GM19463 (cell line): ENCODE measurements around the gene SZT2.
"Not testable (repeated sequence)": the region's sequence is repeated elsewhere in the genome, so short reads cannot be mapped to it uniquely, and the experiment has no call there.

Source experiments
- ATAC-seq: cut with Tn5 transposase; IDR thresholded peaks from one replicate; pipeline ENCODE4 v1.9.1; 2021; ENCODE audit warnings: mild to moderate bottlenecking, moderate library complexity; ENCODE audit not compliant: unreplicated experiment

The SZT2 gene

DNA sequence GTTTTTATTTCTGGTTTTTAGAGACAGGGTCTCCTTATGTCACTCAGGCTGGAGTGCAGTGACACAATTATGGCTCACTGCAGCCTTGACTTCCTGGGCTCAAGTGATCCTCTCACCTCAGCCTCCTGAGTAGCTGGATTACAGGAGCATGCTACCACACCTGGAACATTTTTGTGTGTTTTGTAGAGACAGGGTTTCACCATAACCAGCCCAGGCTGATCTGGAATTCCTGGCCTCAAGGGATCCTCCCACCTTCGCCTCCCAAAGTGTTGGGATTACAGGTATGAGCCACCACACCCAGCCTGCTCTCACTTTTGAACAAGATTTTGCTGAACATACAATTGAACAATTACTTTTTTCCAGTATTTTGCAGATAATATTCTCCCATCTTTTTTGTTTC lies 88.0 kb downstream of the SZT2 start:
- ATAC-seq = no peak

DNA sequence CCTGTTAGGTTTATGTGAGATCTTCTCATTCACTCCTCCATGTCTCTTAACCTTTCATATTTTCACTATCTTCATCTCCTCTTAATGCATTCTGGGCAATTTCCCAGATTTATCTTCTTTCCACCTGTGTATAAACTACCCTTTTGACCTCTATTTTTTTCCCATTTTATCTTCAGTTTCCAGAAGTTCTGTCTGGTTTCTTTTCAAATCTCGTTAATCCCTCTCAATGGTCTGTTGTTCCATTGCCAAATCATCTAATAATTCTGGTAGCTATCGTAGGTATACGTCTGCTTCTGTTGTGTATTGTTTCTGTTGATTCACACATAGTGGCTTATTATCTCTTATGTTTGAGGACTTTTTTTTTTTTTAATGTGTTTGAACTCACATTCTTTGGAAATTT lies 89.7 kb downstream of the SZT2 start:
- no peak for ATAC-seq

DNA sequence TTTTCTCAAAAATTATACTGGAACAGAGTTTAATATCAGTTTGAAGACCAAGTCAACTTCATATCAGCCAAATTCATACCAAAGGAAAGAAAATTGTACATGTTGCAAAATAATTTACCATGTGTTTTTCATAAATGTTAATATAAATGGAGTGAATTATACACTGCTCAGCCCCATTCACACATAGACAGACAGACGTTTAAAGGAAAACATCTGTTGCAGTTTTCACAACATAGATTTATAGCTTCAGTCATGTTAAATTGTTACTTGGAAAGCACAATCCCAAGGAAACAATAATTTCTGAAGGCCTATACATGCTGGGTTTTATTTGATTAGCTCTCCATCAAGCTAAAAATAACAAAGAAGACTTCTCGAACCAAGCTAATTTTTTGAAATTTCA lies 91.8 kb downstream of the SZT2 start:
- ATAC-seq = no peak

DNA sequence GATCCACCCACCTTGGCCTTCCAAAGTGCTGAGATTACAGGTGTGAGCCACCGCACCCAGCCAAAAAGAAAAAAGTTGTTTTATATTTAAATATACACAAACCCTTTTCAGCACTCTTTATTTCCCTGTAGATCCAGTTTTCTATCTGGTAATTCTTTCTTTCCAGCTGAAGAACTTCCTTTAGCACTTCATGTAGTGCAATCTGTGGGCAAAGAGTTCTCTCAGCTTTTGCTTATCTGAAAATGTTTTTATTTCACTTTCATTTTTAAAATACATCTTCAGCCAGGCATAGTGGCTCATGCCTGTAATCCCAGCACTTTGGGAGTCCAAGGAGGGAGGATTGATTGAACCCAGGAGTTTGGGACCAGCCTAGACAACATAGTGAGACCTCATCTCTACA lies 92.5 kb downstream of the SZT2 start:
- ATAC-seq = no peak

DNA sequence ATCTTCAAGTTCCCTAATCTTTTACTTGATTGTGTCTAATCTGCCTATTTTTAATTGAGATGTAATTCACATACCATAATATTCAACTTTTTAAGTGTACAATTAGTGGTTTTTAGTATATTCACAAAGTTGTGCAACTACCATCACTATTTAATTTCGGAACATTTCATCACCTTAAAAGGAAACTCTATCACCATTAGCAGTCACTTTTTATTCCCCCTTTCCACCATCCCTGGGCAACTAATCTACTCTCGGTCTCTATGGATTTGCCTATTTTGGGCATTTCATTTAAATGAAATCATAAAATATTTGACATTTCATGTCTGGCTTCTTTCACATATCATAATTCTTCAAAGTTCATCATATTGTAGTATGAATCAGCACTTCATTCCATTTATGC lies 94.7 kb downstream of the SZT2 start:
- ATAC-seq = no peak

DNA sequence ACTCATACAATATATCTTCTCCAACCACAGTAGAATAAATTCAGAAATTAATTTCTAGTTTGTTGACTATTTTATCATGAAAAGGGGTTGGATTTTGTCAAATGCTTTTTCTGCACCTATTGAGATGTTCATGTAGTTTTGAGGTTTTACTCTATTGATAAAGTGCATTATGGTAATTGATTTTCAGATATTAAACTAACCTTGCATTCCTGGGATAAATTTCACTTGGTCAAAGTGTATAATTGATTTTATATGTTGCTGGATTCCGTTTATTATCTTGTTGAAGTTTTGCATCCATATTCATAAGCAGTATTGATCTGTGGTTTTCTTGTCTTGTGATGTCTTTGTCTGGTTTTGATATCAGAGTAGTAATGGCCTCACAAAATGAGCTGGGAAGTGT lies 98.5 kb downstream of the SZT2 start:
- no peak for ATAC-seq

DNA sequence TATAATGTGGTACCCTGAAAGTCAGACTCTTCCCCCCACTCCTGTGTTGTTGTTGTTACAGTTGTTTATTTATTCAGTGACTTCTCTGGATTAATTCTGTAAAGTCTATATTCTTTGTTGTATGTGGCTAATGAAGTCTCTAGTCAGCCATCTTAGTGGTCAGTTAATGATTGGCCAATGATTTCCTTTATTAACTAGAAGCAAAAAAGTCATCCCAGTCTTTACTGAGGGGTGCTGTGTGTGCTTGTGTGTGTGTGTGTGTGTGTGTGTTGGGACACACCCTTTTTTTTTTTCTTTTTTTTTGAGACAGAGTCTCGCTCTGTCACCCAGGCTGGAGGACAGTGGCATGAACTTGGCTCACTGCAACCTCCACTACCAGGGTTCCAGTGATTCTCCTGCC lies 101.4 kb downstream of the SZT2 start:
- no peak for ATAC-seq

DNA sequence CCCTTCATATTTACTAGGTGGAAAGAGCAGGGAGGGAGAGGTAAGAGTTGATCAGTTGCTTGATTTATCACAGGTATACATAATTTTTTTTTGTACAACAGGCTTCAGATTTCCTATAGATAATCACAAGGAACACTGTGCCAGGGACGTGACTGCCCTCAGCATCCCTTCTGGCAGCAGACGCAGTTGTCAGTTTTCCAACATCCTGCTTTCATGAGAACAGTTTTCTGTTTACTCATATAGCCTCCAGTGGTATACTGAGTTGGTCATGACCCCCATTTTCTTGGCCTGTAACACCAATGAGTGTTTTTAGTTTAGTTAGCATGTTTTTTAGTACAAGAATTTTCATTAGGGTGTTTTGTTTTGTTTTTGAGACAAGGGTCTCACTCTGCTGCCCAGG lies 103.1 kb downstream of the SZT2 start:
- ATAC-seq = no peak

DNA sequence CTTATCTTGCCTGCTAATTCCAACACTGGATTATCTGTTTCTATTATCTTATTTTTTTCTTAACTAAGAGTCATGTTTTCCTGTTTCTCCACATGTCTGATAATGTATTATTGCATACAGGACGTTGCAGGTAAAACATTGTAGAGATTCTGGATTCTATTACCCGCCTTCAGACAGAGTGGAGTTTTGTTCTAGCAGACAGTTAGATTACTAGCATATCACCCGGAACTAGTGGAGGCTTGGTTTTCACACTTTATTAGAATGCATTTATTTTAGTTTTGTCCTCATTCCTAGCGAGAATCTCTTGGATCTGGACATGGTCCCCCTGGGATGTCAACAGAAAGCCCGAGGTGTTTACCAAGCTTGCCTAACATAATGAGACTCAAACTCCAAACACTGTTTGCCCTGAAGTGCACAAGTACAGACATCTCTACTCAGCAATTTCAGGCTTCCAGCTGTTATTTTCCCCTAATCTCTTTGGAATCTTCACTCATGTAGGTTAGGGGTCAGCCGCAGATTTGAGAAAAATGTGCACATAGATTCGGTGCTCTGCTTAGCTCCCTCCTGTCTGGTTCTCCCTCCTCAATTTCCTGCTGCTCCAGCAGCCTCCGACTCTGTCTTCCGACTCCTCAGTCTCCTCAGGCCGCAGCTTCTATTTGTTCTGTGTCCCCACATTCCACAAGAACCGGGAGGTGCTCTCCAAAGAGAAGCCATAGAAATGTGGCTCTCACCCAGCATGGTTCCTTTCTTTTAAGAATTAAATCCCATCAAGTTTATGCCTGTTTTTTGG lies 104.2 kb downstream of the SZT2 start:
- no peak for ATAC-seq

DNA sequence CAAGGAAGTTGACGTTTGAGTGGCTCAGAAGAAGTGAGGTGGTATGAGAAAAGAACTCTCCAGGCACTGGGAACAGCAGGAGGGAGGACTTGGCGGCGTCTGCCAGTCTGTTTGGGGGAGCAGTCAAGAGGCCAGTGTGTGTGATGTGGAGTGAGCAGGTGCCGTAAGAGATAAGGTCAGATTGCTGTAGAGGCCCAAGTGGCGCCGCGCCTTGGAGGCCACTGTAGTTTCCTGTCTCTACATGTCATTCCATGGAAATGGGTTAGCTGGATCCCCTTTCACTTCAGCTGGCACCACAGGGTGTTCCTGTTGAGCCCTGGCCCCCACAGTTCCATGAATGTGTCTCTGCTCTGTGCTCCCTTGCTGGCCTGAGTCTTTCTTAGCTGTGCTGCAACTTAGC lies 105.5 kb downstream of the SZT2 start:
- no peak for ATAC-seq

DNA sequence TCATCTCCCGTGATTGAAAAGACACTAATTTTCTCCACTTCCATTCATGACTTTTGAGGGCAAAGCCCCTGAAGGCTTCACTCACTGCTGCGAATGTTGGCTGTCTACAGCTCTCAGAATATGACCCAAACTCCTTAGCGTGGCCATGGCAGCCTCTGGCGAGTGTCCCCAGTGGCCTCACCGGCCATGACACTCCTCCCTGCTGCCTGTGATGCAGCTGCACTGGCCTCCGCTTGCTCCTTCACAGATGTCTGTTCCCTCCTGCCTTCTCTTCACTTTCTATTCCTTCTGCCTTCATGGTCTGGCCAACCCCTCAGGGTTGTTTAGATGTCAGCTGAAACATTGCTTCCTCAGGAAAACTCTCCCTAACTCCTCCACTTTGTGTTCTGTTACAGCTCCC lies 110.2 kb downstream of the SZT2 start:
- no peak for ATAC-seq

DNA sequence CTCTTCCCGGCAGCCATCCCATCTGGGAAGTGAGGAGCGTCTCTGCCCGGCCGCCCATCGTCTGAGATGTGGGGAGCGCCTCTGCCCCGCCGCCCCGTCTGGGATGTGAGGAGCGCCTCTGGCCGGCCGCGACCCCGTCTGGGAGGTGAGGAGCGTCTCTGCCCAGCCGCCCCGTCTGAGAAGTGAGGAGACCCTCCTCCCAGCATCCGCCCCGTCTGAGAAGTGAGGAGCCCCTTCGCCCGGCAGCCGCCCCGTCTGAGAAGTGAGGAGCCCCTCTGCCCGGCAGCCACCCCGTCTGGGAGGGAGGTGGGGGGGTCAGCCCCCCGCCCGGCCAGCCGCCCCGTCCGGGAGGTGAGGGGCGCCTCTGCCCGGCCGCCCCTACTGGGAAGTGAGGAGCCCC lies 112.1 kb downstream of the SZT2 start:
- ATAC-seq = not testable (repeated sequence)

DNA sequence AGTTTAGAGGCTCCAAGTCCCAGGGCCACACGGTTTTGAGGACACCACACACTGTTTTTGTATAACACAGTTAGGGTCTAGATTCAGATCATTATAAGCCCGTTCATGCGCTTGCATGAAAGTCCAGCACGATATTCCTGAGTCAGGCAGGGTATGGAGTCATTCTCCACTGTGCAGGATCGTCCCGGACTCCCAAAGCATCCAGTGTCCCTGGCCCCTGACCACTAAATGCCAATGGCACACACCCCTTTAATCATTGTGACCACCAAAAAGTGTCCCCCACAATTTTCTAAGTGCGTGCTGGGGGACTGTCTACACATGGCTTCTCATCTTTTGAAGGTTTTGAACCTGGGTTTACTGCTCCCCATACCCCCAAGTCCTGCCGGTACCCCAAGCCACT lies 113.8 kb downstream of the SZT2 start:
- no peak for ATAC-seq
